BLaER1 treated with 17β-estradiol and CSF1 and Interleukin-3, amounts not matched to agents 10 nM and 100 nM (cell line): Measurements from ENCODE around the gene ILDR2.

ENCODE experiments used
- H3K27ac ChIP-seq, 11 experiments: shearing (Covaris generic); formaldehyde crosslinking; 2 replicates each; pipeline ENCODE4 v1.8.1; 2022
- H3K27me3 ChIP-seq, 11 experiments: shearing (Covaris generic); formaldehyde crosslinking; 2 replicates each; pipeline ENCODE4 v1.8.1; 2022
- H3K36me3 ChIP-seq, 11 experiments: shearing (Covaris generic); formaldehyde crosslinking; 2 replicates each; pipeline ENCODE4 v1.8.1; 2022
- H3K4me1 ChIP-seq, 10 experiments: shearing (Covaris generic); formaldehyde crosslinking; 2 replicates each; pipeline ENCODE4 v1.8.1; 2022
- H3K4me2 ChIP-seq, 11 experiments: shearing (Covaris generic); formaldehyde crosslinking; 2 replicates each; pipeline ENCODE4 v1.8.1; 2022
- H3K4me3 ChIP-seq, 10 experiments: shearing (Covaris generic); formaldehyde crosslinking; 2 replicates each; pipeline ENCODE4 v1.8.1; 2022
- H3K9ac ChIP-seq, 11 experiments: shearing (Covaris generic); formaldehyde crosslinking; 2 replicates each; pipeline ENCODE4 v1.8.1; 2022
- H3K9me3 ChIP-seq, 11 experiments: shearing (Covaris generic); formaldehyde crosslinking; replicated peaks in 1 of 11; 2 replicates each; pipeline ENCODE4 v1.8.1; 2022
- H4K20me1 ChIP-seq, 11 experiments: shearing (Covaris generic); formaldehyde crosslinking; 2 replicates each; pipeline ENCODE4 v1.8.1; 2022
- Cebpa-rat ChIP-seq, 11 experiments: shearing (Covaris generic); IDR thresholded peaks; 2 replicates each; pipeline ENCODE4 v1.8.1; 2022

ILDR2 gene

GRCh38 chr1:167000546-167000945, 25.2 kb upstream of the ILDR2 start:
- Histone ChIP-seq H3K4me2 (no peak overlapping the region), H3K9ac (no peak overlapping the region), H3K27ac (no peak overlapping the region)

DNA sequence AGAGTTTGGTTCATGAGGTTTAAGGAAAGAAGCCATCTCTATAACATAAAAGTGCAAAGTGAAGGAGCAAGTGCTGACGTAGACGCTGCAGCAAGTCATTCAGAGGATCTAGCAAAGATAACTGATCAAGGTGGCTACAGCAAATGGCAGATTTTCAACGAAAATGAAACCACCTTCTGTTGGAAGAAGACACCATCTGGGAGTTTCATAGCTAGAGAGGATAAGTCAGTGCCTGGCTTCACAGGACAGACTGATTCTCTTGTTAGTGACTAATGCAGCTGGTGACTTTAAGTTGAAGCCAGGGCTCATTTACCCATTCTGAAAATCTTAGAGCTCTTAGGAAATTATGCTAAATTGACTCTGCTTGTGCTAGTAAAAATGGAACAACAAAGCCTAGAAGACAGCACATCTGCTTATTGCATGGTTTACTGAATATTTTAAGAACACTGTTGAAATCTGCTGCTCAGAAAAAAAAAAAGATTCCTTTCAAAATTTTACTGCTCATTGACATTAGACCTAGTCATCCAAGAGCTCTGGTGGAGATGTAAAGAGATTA, 24.2 kb upstream of the ILDR2 start:
- Histone ChIP-seq H3K9me3 (peaks cover 0 to 9% (median 0%) of the 10 kb centered on the region in 11 experiments; a peak in 6 of 22 replicates), H3K27me3 (no peaks in the 10 kb centered on the region), H3K4me3 (no peak overlapping the region), H3K27ac (no peak overlapping the region), H3K9ac (no peak overlapping the region), H3K4me1 (no peaks in the 10 kb centered on the region), H3K4me2 (no peak overlapping the region), H3K36me3 (no peaks in the 10 kb centered on the region), H4K20me1 (no peaks in the 10 kb centered on the region)
- no peak for TF ChIP-seq Cebpa-rat (IDR thresholded peaks at IDR 0.05)

More at GRCh38 chr1:167000546-167000945, 25.2 kb upstream of the ILDR2 start:
- no peak for TF ChIP-seq Cebpa-rat (IDR thresholded peaks at IDR 0.05)
- Histone ChIP-seq H3K9me3 (peaks cover 0 to 9% (median 0%) of the 10 kb centered on the region in 11 experiments; a peak in 6 of 22 replicates), H4K20me1 (no peaks in the 10 kb centered on the region), H3K4me1 (no peaks in the 10 kb centered on the region), H3K36me3 (no peaks in the 10 kb centered on the region), H3K4me3 (no peak overlapping the region), H3K27me3 (no peaks in the 10 kb centered on the region)

- Histone ChIP-seq H3K4me3 (no peak overlapping the region), H3K4me1 (no peaks in the 10 kb centered on the region), H3K9me3 (peaks cover 0 to 9% (median 0%) of the 10 kb centered on the region in 11 experiments; a peak in 6 of 22 replicates), H3K9ac (no peak overlapping the region), H3K4me2 (no peak overlapping the region), H3K36me3 (no peaks in the 10 kb centered on the region), H3K27me3 (no peaks in the 10 kb centered on the region), H4K20me1 (no peaks in the 10 kb centered on the region), H3K27ac (no peak overlapping the region)
- no peak for TF ChIP-seq Cebpa-rat (IDR thresholded peaks at IDR 0.05)
These were observed 23.7 kb upstream of the ILDR2 start for GRCh38 chr1:166999075-166999474.

- TF ChIP-seq Cebpa-rat (IDR thresholded peaks at IDR 0.05): peak in 9 of 11 experiments; percentile 53 to 95 (median 66); a peak in 15 of 22 replicates
- Histone ChIP-seq H3K9me3 (peaks cover 4 to 10% (median 8%) of the 10 kb centered on the region in 11 experiments; a peak in 14 of 22 replicates), H4K20me1 (no peaks in the 10 kb centered on the region), H3K4me2 (no peak within 1 kb of the TSS), H3K36me3 (no peaks in the 10 kb centered on the region), H3K4me3 (no peak within 1 kb of the TSS), H3K9ac (no peak within 1 kb of the TSS), H3K27me3 (no peaks in the 10 kb centered on the region), H3K4me1 (no peaks in the 10 kb centered on the region), H3K27ac (no peak within 1 kb of the TSS)
These were observed 13.7 kb upstream of the ILDR2 start, which contains the start of gene MAEL for GRCh38 chr1:166988974-166989515. MAEL (plus strand) TSS chr1:166989280; CDS start chr1:166989353, 73 bp downstream.

DNA sequence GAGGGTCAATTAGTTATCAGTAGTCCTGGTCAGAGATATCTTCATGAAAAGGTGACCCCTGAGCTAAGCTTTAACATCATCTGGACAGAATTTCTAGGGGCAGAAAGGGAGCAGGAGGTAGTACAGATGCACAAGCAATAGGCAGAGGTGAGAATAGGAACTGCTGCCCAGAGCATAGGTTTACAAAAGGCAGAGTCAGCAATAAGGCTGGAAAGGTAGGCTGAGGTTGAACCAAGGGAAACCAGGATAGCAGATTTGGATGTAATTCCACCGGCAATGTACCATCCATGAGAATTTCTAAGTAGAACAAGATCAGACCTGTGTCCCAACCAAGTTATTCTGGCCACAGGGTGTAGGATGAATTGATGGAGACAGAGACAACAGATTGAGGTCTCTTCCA, 6.2 kb upstream of the ILDR2 start:
- TF ChIP-seq Cebpa-rat (IDR thresholded peaks at IDR 0.05): no peak
- H3K9me3 ChIP-seq: no peaks in the 10 kb centered on the region
- H3K4me1 ChIP-seq: no peaks in the 10 kb centered on the region
- no peak overlapping the region for H3K9ac ChIP-seq
- H3K36me3 ChIP-seq: no peaks in the 10 kb centered on the region
- H3K4me2 ChIP-seq: no peak overlapping the region
- H3K27me3 ChIP-seq: peaks cover 0 to 4% (median 2%) of the 10 kb centered on the region in 11 experiments; a peak in 5 of 22 replicates
- no peak overlapping the region for H3K4me3 ChIP-seq
- H4K20me1 ChIP-seq: 0 out of 22 replicates have a peak, but pooled peaks cover 0 to under 1% (median 0%) of the 10 kb centered on the region in 11 experiments
- no peak overlapping the region for H3K27ac ChIP-seq

DNA sequence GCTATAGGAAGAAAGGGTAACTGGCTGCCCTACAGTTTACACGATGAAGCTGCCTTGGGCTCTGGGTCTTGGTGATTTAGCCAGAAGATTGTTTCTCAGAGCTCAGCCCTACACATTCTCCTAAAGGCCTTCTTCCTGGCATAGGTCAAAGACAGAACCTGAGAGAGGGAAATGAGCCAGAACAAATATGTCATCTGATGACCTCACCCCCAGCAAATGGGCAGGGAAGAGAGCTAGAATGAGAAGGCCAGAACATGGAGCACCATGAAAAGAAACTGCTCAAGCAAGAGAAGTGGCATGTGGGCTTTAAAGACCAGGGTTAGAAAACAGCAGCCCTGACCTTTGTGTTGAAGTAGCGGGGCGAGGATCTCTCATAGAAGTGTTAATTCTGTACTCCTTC, 5.5 kb upstream of the ILDR2 start:
- Histone ChIP-seq H3K9me3 (no peaks in the 10 kb centered on the region), H4K20me1 (0 out of 22 replicates have a peak, but pooled peaks cover 0 to 4% (median 0%) of the 10 kb centered on the region in 11 experiments), H3K36me3 (no peaks in the 10 kb centered on the region), H3K4me3 (no peak overlapping the region), H3K27ac (no peak overlapping the region), H3K27me3 (peaks cover 0 to 12% (median 7%) of the 10 kb centered on the region in 11 experiments; a peak in 12 of 22 replicates), H3K9ac (no peak overlapping the region), H3K4me1 (peaks cover 0 to 4% (median 0%) of the 10 kb centered on the region in 10 experiments; a peak in 2 of 20 replicates), H3K4me2 (no peak overlapping the region)
- no peak for TF ChIP-seq Cebpa-rat (IDR thresholded peaks at IDR 0.05)

DNA sequence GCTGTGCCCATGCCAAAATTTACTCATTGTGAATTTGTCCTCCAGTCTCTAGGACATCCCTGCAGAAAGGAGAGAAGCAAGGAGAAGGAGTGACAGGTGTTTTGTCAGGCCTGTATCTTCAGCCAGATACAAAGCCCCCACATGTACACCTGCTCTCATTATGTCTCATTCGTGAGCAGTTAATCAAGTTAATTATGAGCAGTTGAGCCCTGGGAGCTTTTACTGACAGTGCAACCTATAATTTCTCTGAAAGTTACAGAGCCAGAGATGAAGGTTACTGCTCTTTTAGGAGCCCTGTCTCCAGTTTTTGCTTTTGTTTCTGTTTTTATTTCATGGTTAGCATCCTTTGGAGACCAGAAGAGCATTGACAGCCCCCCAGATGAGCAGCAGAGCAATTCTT, 5.0 kb upstream of the ILDR2 start:
- 0 out of 22 replicates have a peak, but pooled peaks cover 0 to 4% (median 0%) of the 10 kb centered on the region in 11 experiments for H4K20me1 ChIP-seq
- H3K4me3 ChIP-seq: no peak overlapping the region
- H3K9me3 ChIP-seq: no peaks in the 10 kb centered on the region
- peaks cover 0 to 4% (median 0%) of the 10 kb centered on the region in 10 experiments; a peak in 2 of 20 replicates for H3K4me1 ChIP-seq
- peaks cover 0 to 16% (median 8%) of the 10 kb centered on the region in 11 experiments; a peak in 12 of 22 replicates for H3K27me3 ChIP-seq
- no peak for TF ChIP-seq Cebpa-rat (IDR thresholded peaks at IDR 0.05)
- H3K4me2 ChIP-seq: no peak overlapping the region
- H3K36me3 ChIP-seq: no peaks in the 10 kb centered on the region
- no peak overlapping the region for H3K27ac ChIP-seq
- no peak overlapping the region for H3K9ac ChIP-seq

DNA sequence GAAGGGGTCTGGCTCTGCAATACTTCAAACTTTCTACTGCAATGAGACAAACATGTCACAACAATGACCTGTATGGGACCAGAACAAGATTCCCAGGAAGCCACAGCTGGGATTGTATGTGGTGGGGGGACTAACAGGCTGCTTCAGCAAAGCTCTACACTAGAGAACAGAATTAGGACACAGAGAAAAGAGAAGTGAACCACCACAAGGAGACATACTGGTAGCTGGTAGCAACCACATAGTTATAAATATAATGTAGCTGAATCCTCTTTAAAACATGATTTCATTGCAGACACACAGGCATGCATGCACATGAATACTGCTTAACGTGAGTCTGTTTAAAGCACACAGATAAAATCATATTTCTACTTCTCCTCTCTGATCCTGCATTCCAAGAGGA, 3.5 kb upstream of the ILDR2 start:
- Histone ChIP-seq H3K4me2 (no peak overlapping the region), H3K9me3 (no peaks in the 10 kb centered on the region), H3K4me1 (peaks cover 0 to 16% (median 10%) of the 10 kb centered on the region in 10 experiments; a peak in 12 of 20 replicates), H3K4me3 (no peak overlapping the region), H3K27ac (no peak overlapping the region), H3K9ac (no peak overlapping the region), H3K27me3 (peaks cover 6 to 32% (median 21%) of the 10 kb centered on the region in 11 experiments; a peak in 18 of 22 replicates), H4K20me1 (0 out of 22 replicates have a peak, but pooled peaks cover 0 to 4% (median 0%) of the 10 kb centered on the region in 11 experiments), H3K36me3 (no peaks in the 10 kb centered on the region)
- TF ChIP-seq Cebpa-rat (IDR thresholded peaks at IDR 0.05): no peak

DNA sequence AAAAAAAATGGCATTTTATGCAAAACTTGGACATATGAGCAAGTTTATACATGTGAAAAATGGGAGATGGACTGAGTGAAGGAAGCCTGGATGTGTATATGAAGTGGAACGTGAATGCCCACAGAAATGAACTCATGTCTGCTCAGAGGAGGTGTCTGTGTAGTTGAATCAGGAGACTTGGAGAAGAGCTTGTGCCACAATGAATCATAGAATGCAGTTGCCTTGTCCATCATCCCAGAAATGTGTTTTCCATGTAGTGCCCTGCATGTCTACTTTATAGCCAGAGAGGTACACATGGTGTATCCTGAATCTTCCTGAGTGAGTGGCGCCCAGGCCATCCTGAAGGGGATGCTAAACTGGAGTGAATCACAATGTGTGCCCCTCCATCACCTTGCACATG, 2.6 kb upstream of the ILDR2 start:
- Histone ChIP-seq H3K4me1 (peaks cover 0 to 16% (median 10%) of the 10 kb centered on the region in 10 experiments; a peak in 13 of 20 replicates), H3K9me3 (no peaks in the 10 kb centered on the region), H4K20me1 (peaks cover 0 to 4% (median 0%) of the 10 kb centered on the region in 11 experiments; a peak in 1 of 22 replicates), H3K27me3 (peaks cover 6 to 36% (median 23%) of the 10 kb centered on the region in 11 experiments; a peak in 18 of 22 replicates), H3K36me3 (no peaks in the 10 kb centered on the region), H3K27ac (no peak overlapping the region), H3K4me3 (no peak overlapping the region), H3K4me2 (no peak overlapping the region), H3K9ac (no peak overlapping the region)
- no peak for TF ChIP-seq Cebpa-rat (IDR thresholded peaks at IDR 0.05)
